ENCODE results near the gene SNCAIP.

The SNCAIP gene

GRCh38 chr5:122400341-122400740 is 88.3 kb downstream of the SNCAIP start:
- no peak for DNase-seq (ENCODE audit: low spot score)

- no peak for DNase-seq (ENCODE audit: low spot score)
Measured at GRCh38 chr5:122400938-122401337, 88.9 kb downstream of the SNCAIP start.

- DNase-seq (ENCODE audit: low spot score): no peak
Measured at GRCh38 chr5:122401976-122402725, 90.1 kb downstream of the SNCAIP start.

- no peak for DNase-seq (ENCODE audit: low spot score)
Measured at GRCh38 chr5:122402955-122403685, 91.1 kb downstream of the SNCAIP start.

GRCh38 chr5:122404018-122404417 is 92.0 kb downstream of the SNCAIP start:
- DNase-seq (ENCODE audit: low spot score): no peak

GRCh38 chr5:122404653-122405362 is 92.8 kb downstream of the SNCAIP start:
- DNase-seq (ENCODE audit: low spot score): no peak

- DNase-seq (ENCODE audit: low spot score): no peak
Measured at GRCh38 chr5:122405751-122406150, 93.7 kb downstream of the SNCAIP start.

GRCh38 chr5:122406181-122406580 is 94.1 kb downstream of the SNCAIP start:
- DNase-seq (ENCODE audit: low spot score): no peak

GRCh38 chr5:122408592-122409224 is 96.7 kb downstream of the SNCAIP start:
- DNase-seq (ENCODE audit: low spot score): no peak

- DNase-seq (ENCODE audit: low spot score): no peak
Measured at GRCh38 chr5:122412966-122413365, 100.9 kb downstream of the SNCAIP start.

- DNase-seq (ENCODE audit: low spot score): no peak
Measured at GRCh38 chr5:122413722-122414121, 101.7 kb downstream of the SNCAIP start.

GRCh38 chr5:122415030-122415800 is 103.2 kb downstream of the SNCAIP start:
- DNase-seq (ENCODE audit: low spot score): peak; percentile 40

GRCh38 chr5:122415801-122416120 is 103.7 kb downstream of the SNCAIP start:
- DNase-seq (ENCODE audit: low spot score): no peak

GRCh38 chr5:122419142-122419894 is 107.3 kb downstream of the SNCAIP start:
- DNase-seq (ENCODE audit: low spot score): peak; percentile 4

GRCh38 chr5:122420091-122420490 is 108.1 kb downstream of the SNCAIP start:
- DNase-seq (ENCODE audit: low spot score): no peak

- no peak for DNase-seq (ENCODE audit: low spot score)
Measured at GRCh38 chr5:122420537-122421236, 108.7 kb downstream of the SNCAIP start.

GRCh38 chr5:122421374-122422079 is 109.5 kb downstream of the SNCAIP start:
- DNase-seq (ENCODE audit: low spot score): no peak

GRCh38 chr5:122423221-122423620 is 111.2 kb downstream of the SNCAIP start:
- no peak for DNase-seq (ENCODE audit: low spot score)

- no peak for DNase-seq (ENCODE audit: low spot score)
Measured at GRCh38 chr5:122424132-122424531, 112.1 kb downstream of the SNCAIP start.

GRCh38 chr5:122426301-122426700 is 114.3 kb downstream of the SNCAIP start:
- no peak for DNase-seq (ENCODE audit: low spot score)
